OCI-LY1 (cell line): ENCODE data around the gene PHLDB2.

Experiments
- CTCF ChIP-seq: fragments of 200-600 bp; sonication (generic), shearing (Covaris generic); IDR thresholded peaks from 2 replicates; pipeline ENCODE4 v1.5.1; 2017; ENCODE audit warnings: mild to moderate bottlenecking, antibody characterized with exemption, low read length, moderate library complexity, mixed read lengths
- EZH2 ChIP-seq: fragments of 200-600 bp; sonication (generic), shearing (Covaris generic); IDR thresholded peaks from 2 replicates; pipeline ENCODE4 v1.8.0; 2017; ENCODE audit warnings: borderline replicate concordance, mixed run types, mild to moderate bottlenecking, antibody characterized with exemption, low read length, moderate library complexity, mixed read lengths

- no peak for TF ChIP-seq CTCF
- no peak for TF ChIP-seq EZH2
These were observed 31.1 kb downstream of the PHLDB2 start for GRCh38 chr3:111890051-111890580.
